HCT116 (cell line): Measurements from ENCODE around the gene F2RL3. TPM values are rescaled to one million over a fixed set of nuclear protein-coding genes. Genes with fewer than 3 reads are reported as not detected.

ENCODE experiments used
- ATAC-seq: fragments of 200-7000 bp; cut with Tn5 transposase; 2 replicates; pipeline ENCODE4 v1.9.1; 2020; ENCODE audit warnings: mild to moderate bottlenecking, moderate library complexity
- BruUV-seq: library from RNA; stranded (reverse); fragments of 400-500 nt; replicated peaks from 2 replicates; lab custom pipeline; 2021; lab: Mats Ljungman, UMichigan
- CTCF ChIA-PET: fragments of 300-600 bp; sonication (Branson Sonifier 250); formaldehyde crosslinking; loops from one replicate; lab custom pipeline; 2021; ENCODE audit warnings: antibody characterized with exemption; lab: Charles Lee
- POLR2A ChIA-PET: fragments of 300-600, 350-600 bp; sonication (Branson Sonifier 250); formaldehyde crosslinking; loops from one replicate; lab custom pipeline; 2021; ENCODE audit warnings: antibody characterized with exemption; lab: Charles Lee
- RAD21 ChIA-PET, 2 experiments: fragments of 300-600 bp; sonication (Branson Sonifier 250); formaldehyde crosslinking; loops; one replicate each; lab custom pipeline; 2023; ENCODE audit warnings: low total read pairs in 2 of 2; ENCODE audit not compliant: uncharacterized antibody in 2 of 2, unreplicated experiment in 2 of 2, low non-redundant PET in 1 of 2; lab: Charles Lee
- DNase-seq: peaks from one replicate; pipeline ENCODE4 v3.0.0-alpha.2; 2010; ENCODE audit warnings: low read depth, low spot score
- H2AFZ ChIP-seq: fragments of 200-600 bp; shearing (Covaris generic), sonication (generic); 2 replicates; pipeline ENCODE4 v1.6.1; 2017; ENCODE audit warnings: low read depth, mixed run types, mixed read lengths, antibody characterized with exemption, low read length; ENCODE audit not compliant: poor library complexity, severe bottlenecking
- H3K27ac ChIP-seq: 2 replicates; pipeline ENCODE4 v1.5.1; 2012; ENCODE audit warnings: low read depth, low read length
- H3K27me3 ChIP-seq: fragments of 200-600 bp; sonication (generic); 2 replicates; pipeline ENCODE4 v1.6.1; 2016; ENCODE audit warnings: mixed run types, low read length, mixed read lengths; ENCODE audit not compliant: insufficient read depth
- H3K36me3 ChIP-seq, 2 experiments: fragments of 200-500 bp in 1 of 2; fragments of 200-600 bp in 1 of 2; sonication (Bioruptor generic) in 1 of 2; sonication (generic) in 1 of 2; 2 replicates each; pipeline versions ENCODE4 v1.5.1 to v1.6.1; 2014 to 2016; ENCODE audit warnings: low read length in 2 of 2, inconsistent platforms in 1 of 2, mixed read lengths in 1 of 2, mixed run types in 1 of 2; ENCODE audit not compliant: insufficient read depth in 2 of 2, control insufficient read depth in 1 of 2
- H3K4me1 ChIP-seq, 2 experiments: fragments of 200-600 bp in 1 of 2; sonication (generic) in 1 of 2; 2 replicates each; pipeline versions ENCODE4 v1.5.1 to v1.6.1; 2012 to 2017; ENCODE audit warnings: low read length in 2 of 2, inconsistent platforms in 1 of 2, mild to moderate bottlenecking in 1 of 2, mixed read lengths in 1 of 2, mixed run types in 1 of 2, moderate library complexity in 1 of 2; ENCODE audit not compliant: insufficient read depth in 2 of 2, control insufficient read depth in 1 of 2
- H3K4me2 ChIP-seq: fragments of 200-600 bp; sonication (generic); 2 replicates; pipeline ENCODE4 v1.6.1; 2017; ENCODE audit warnings: mixed run types, low read length, mixed read lengths
- H3K4me3 ChIP-seq, 2 experiments: fragments of 200-600 bp in 1 of 2; sonication (generic) in 1 of 2; replicated peaks in 1 of 2; 2 replicates each; pipeline ENCODE4 v1.5.1; 2011 to 2016; ENCODE audit warnings: low read length in 2 of 2, control low read depth in 1 of 2, low read depth in 1 of 2, mild to moderate bottlenecking in 1 of 2, mixed read lengths in 1 of 2, mixed run types in 1 of 2
- H3K79me2 ChIP-seq: fragments of 200-600 bp; sonication (generic); 2 replicates; pipeline ENCODE4 v1.6.1; 2017; ENCODE audit warnings: mild to moderate bottlenecking, mixed run types, low read length, moderate library complexity, mixed read lengths; ENCODE audit not compliant: insufficient read depth
- H3K9ac ChIP-seq: fragments of 200-600 bp; sonication (generic); 2 replicates; pipeline ENCODE4 v1.6.1; 2016; ENCODE audit warnings: low read length, mixed read lengths
- H3K9me2 ChIP-seq: fragments of 200-600 bp; sonication (generic), shearing (Covaris generic); 2 replicates; pipeline ENCODE4 v1.6.1; 2017; ENCODE audit warnings: mixed run types, mild to moderate bottlenecking, moderate library complexity; ENCODE audit not compliant: insufficient read depth
- H3K9me3 ChIP-seq, 2 experiments: fragments of 200-500 bp in 1 of 2; fragments of 200-600 bp in 1 of 2; sonication (Bioruptor generic) in 1 of 2; sonication (generic) in 1 of 2; 2 replicates each; pipeline ENCODE4 v1.6.1; 2014 to 2017; ENCODE audit warnings: low read length in 2 of 2, mixed read lengths in 2 of 2, inconsistent platforms in 1 of 2, low read depth in 1 of 2, mild to moderate bottlenecking in 1 of 2, mixed run types in 1 of 2, moderate library complexity in 1 of 2; ENCODE audit not compliant: control insufficient read depth in 1 of 2, insufficient read depth in 1 of 2
- H4K20me1 ChIP-seq: fragments of 200-600 bp; sonication (generic), shearing (Covaris generic); 2 replicates; pipeline ENCODE4 v1.6.1; 2017; ENCODE audit warnings: mixed run types, mild to moderate bottlenecking, moderate library complexity; ENCODE audit not compliant: insufficient read depth
- EGR1 ChIP-seq: IDR thresholded peaks from 2 replicates; pipeline ENCODE4 v1.6.1; 2012; ENCODE audit warnings: low read depth
- FOSL1 ChIP-seq: IDR thresholded peaks from 2 replicates; pipeline ENCODE4 v1.6.1; 2012; ENCODE audit warnings: low read depth
- JUND ChIP-seq: IDR thresholded peaks from 2 replicates; pipeline ENCODE4 v1.6.1; 2012
- POLR2AphosphoS5 ChIP-seq: IDR thresholded peaks from 2 replicates; pipeline ENCODE4 v1.6.1; 2011; ENCODE audit warnings: mild to moderate bottlenecking, low read depth, low read length, moderate library complexity
- REST ChIP-seq: IDR thresholded peaks from 2 replicates; pipeline ENCODE4 v1.6.1; 2012; ENCODE audit warnings: low read depth
- SP1 ChIP-seq: IDR thresholded peaks from 2 replicates; pipeline ENCODE4 v1.6.1; 2012; ENCODE audit warnings: low read depth
- intact Hi-C: fragments of 100-400 bp; cut with micrococcal nuclease; formaldehyde crosslinking; loops from 2 replicates; pipeline ENCODE4 v1.10.0; 2022
- total RNA-seq: library from RNA; stranded (reverse); gene quantifications from one replicate; pipeline ENCODE4 v1.2.1, GENCODE V29; 2021; ENCODE audit not compliant: unreplicated experiment

F2RL3 gene
- total RNA-seq, 1 experiment from 2014 or later: 0.10 TPM

- intact Hi-C loops: no loop called here
- no TSS peak for BruUV-seq
- H3K27ac ChIP-seq: no peak overlapping the region
Measured at GRCh38 chr19:16890461-16891184, 1.8 kb downstream of the F2RL3 start.

GRCh38 chr19:16891696-16892382 lies 3.0 kb downstream of the F2RL3 start:
- H3K9ac ChIP-seq: no peak overlapping the region
- H2AFZ ChIP-seq: no peak overlapping the region
- H3K4me3 ChIP-seq: no peak overlapping the region
- no peaks in the 10 kb centered on the region for H3K9me3 ChIP-seq
- intact Hi-C loops: no loop called here
- TF ChIP-seq SP1 (no peak), POLR2AphosphoS5 (no peak), EGR1 (no peak), REST (no peak)
- RAD21 ChIA-PET: no interaction called here
- H3K36me3 ChIP-seq: no peaks in the 10 kb centered on the region
- H3K9me2 ChIP-seq: no peaks in the 10 kb centered on the region
- ATAC-seq (no peak), DNase-seq (no peak)
- no peaks in the 10 kb centered on the region for H3K27me3 ChIP-seq
- no peak overlapping the region for H3K27ac ChIP-seq
- POLR2A ChIA-PET: no interaction called here
- H3K79me2 ChIP-seq: no peaks in the 10 kb centered on the region
- CTCF ChIA-PET: no interaction called here
- H3K4me2 ChIP-seq: no peak overlapping the region
- H3K4me1 ChIP-seq: peaks cover 2 to 4% of the 10 kb centered on the region in 2 experiments; a peak in 2 of 4 replicates
- H4K20me1 ChIP-seq: no peaks in the 10 kb centered on the region
- BruUV-seq: no TSS peak

More at GRCh38 chr19:16890461-16891184, 1.8 kb downstream of the F2RL3 start:
- no peaks in the 10 kb centered on the region for H4K20me1 ChIP-seq
- TF ChIP-seq JUND (no peak), POLR2AphosphoS5 (no peak), FOSL1 (no peak)
- ChIA-PET CTCF (no interaction called here), POLR2A (no interaction called here), RAD21 (no interaction called here)
- H3K4me3 ChIP-seq: no peak overlapping the region
- no peaks in the 10 kb centered on the region for H3K9me3 ChIP-seq
- no peak overlapping the region for H3K4me2 ChIP-seq
- H3K9ac ChIP-seq: no peak overlapping the region
- DNase-seq (no peak), ATAC-seq (no peak)
- no peaks in the 10 kb centered on the region for H3K36me3 ChIP-seq
- H2AFZ ChIP-seq: no peak overlapping the region
- H3K4me1 ChIP-seq: no peaks in the 10 kb centered on the region
- no peaks in the 10 kb centered on the region for H3K9me2 ChIP-seq
- H3K27me3 ChIP-seq: no peaks in the 10 kb centered on the region
- H3K79me2 ChIP-seq: no peaks in the 10 kb centered on the region
